ENCODE measurements around the gene IKZF2.

The IKZF2 gene

GRCh38 chr2:212957624-212958023, 193.8 kb downstream of the IKZF2 start:
- no peak for DNase-seq (ENCODE audit: low read depth)

- DNase-seq (ENCODE audit: low read depth): no peak
These were observed 194.5 kb downstream of the IKZF2 start for GRCh38 chr2:212956665-212957607.

- DNase-seq (ENCODE audit: low read depth): no peak
These were observed 198.1 kb downstream of the IKZF2 start for GRCh38 chr2:212953170-212953920.

GRCh38 chr2:212949786-212950185, 201.6 kb downstream of the IKZF2 start:
- no peak for DNase-seq (ENCODE audit: low read depth)
